DOHH2 (cell line): Measurements from ENCODE around the gene ODF2.

Experiments used
- EZH2phosphoT487 ChIP-seq: fragments of 200-600 bp; sonication (generic); IDR thresholded peaks from 2 replicates; pipeline ENCODE4 v1.6.1; 2017; ENCODE audit warnings: borderline replicate concordance, mild to moderate bottlenecking, antibody characterized with exemption, low read length, moderate library complexity, mixed read lengths
- TF ChIP-seq, protein P1 (sequence below): fragments of 200-600 bp; sonication (generic); IDR thresholded peaks from one replicate; pipeline ENCODE4 v1.5.1; 2014; ENCODE audit warnings: antibody characterized with exemption, mild to moderate bottlenecking, low read depth, low read length; ENCODE audit not compliant: poor library complexity, severe bottlenecking

DNA sequence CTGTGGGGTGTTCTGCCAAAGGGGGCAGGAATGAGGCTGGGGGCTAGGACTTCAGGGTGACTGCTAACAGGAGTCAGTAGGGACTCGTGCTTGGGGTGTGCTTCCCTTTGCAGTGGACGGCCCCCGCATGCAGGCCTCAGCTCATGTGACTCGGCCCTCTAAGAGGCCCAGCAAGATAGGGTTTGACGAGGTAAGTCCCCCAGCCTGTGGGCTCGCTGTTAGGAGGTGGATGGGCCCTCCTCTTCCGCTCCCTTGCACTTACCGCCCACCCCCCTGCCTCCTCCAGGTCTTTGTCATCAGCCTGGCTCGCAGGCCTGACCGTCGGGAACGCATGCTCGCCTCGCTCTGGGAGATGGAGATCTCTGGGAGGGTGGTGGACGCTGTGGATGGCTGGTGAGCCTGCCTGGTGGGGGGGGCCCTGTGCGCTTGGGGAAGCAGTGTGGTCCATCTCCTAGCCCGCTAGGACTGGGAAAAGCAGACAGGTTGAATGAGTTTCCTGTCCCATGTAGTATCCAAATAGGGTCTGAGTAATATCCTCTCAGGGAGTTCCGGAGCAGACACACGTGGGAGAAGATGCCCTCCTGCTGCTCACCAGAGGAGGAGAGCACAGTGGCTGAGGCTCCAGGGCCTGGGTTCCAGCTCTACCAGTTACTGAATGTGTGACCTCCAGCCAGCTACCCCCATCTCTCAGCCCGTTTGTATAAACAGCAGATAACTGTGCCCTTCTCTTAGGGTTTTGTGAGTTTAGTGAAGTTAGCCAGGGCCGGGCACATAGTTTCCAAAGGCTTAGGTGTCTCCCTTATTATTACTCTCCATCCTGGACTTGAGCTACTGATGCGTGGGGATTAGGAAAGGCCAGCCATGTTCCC is 26.9 kb upstream of the ODF2 start:
- TF ChIP-seq, protein P1, sequence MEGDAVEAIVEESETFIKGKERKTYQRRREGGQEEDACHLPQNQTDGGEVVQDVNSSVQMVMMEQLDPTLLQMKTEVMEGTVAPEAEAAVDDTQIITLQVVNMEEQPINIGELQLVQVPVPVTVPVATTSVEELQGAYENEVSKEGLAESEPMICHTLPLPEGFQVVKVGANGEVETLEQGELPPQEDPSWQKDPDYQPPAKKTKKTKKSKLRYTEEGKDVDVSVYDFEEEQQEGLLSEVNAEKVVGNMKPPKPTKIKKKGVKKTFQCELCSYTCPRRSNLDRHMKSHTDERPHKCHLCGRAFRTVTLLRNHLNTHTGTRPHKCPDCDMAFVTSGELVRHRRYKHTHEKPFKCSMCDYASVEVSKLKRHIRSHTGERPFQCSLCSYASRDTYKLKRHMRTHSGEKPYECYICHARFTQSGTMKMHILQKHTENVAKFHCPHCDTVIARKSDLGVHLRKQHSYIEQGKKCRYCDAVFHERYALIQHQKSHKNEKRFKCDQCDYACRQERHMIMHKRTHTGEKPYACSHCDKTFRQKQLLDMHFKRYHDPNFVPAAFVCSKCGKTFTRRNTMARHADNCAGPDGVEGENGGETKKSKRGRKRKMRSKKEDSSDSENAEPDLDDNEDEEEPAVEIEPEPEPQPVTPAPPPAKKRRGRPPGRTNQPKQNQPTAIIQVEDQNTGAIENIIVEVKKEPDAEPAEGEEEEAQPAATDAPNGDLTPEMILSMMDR = no peak
- TF ChIP-seq EZH2phosphoT487 = no peak
